Lung (tissue), 12 donors: Measurements from ENCODE around the gene ZC3H14. TPM values are rescaled to one million over a fixed set of nuclear protein-coding genes. Genes with fewer than 3 reads are reported as not detected.

Experiments
- ATAC-seq: fragments of 200-7000 bp; cut with Tn5 transposase; one replicate; pipeline ENCODE4 v1.9.1; 2020; ENCODE audit warnings: moderate number of reproducible peaks; ENCODE audit not compliant: insufficient read depth, low FRiP score
- DNase-seq, 3 donors: peaks; one replicate each; pipeline ENCODE4 v3.0.0-alpha.2; 2013 to 2017
- H3K27ac ChIP-seq, 2 donors: one replicate each; pipeline ENCODE4 v1.5.1; 2013; ENCODE audit warnings: mild to moderate bottlenecking in 2 of 2, moderate library complexity in 2 of 2, control low read depth in 1 of 2, inconsistent platforms in 1 of 2, low read depth in 1 of 2, low read length in 1 of 2
- H3K27me3 ChIP-seq, 3 donors: one replicate each; pipeline ENCODE4 v1.5.1; 2013; ENCODE audit warnings: low read length in 2 of 3; ENCODE audit not compliant: control insufficient read depth in 3 of 3, insufficient read depth in 3 of 3
- H3K36me3 ChIP-seq, 4 donors: one replicate each; pipeline ENCODE4 v1.5.1; 2013; ENCODE audit warnings: low read length in 4 of 4, mild to moderate bottlenecking in 1 of 4, moderate library complexity in 1 of 4; ENCODE audit not compliant: control insufficient read depth in 4 of 4, insufficient read depth in 4 of 4
- H3K4me1 ChIP-seq, 5 donors: one replicate each; pipeline ENCODE4 v1.5.1; 2013; ENCODE audit warnings: low read length in 5 of 5, mild to moderate bottlenecking in 2 of 5, moderate library complexity in 1 of 5; ENCODE audit not compliant: control insufficient read depth in 5 of 5, insufficient read depth in 5 of 5
- H3K4me3 ChIP-seq: one replicate; pipeline ENCODE4 v1.5.1; 2013; ENCODE audit warnings: mild to moderate bottlenecking, control low read depth, moderate library complexity
- H3K9ac ChIP-seq, 2 donors: one replicate each; pipeline ENCODE4 v1.5.1; 2013; ENCODE audit warnings: low read length in 2 of 2, control low read depth in 1 of 2; ENCODE audit not compliant: insufficient read depth in 1 of 2
- H3K9me3 ChIP-seq, 4 donors: one replicate each; pipeline ENCODE4 v1.5.1; 2013; ENCODE audit warnings: low read length in 3 of 4, mild to moderate bottlenecking in 1 of 4, moderate library complexity in 1 of 4; ENCODE audit not compliant: control insufficient read depth in 4 of 4, insufficient read depth in 3 of 4
- WGBS, 2 donors: extraction: QIAGEN DNeasy Blood & Tissue Kit; methylation state at CpG; one replicate each; pipeline ENCODE4 v1.1.7; 2013; 5-methylcytosine and 5-hydroxymethylcytosine counted together
- polyA plus RNA-seq, 2 donors: library from polyadenylated mRNA; stranded (reverse); fragments of 200-250 nt; gene quantifications; one replicate each; pipeline ENCODE4 v1.2.1, GENCODE V29; 2013
- total RNA-seq, 2 donors: library from RNA; depleted of rRNA in 1 of 2; stranded (reverse); fragments of >200 nt in 1 of 2; gene quantifications; one replicate each; pipeline ENCODE4 v1.2.1, GENCODE V29; 2014 to 2021
- TF ChIP-seq, protein P1 (sequence below): IDR thresholded peaks from 2 replicates; pipeline ENCODE4 v1.5.1; 2012; ENCODE audit warnings: mild to moderate bottlenecking; ENCODE audit errors: control extremely low read depth, extremely low read depth
- donor health status: control.
- donor health status: control.
- donor health status: Bipolar disorder and iron deficiency.
- donor health status: healthy.
- donor health status: DM: yes; HTN: yes; CAD: no.

ZC3H14 gene
- total and polyA plus RNA-seq, 4 donors: 21.9 to 79.7 (median 36.3) TPM

DNA sequence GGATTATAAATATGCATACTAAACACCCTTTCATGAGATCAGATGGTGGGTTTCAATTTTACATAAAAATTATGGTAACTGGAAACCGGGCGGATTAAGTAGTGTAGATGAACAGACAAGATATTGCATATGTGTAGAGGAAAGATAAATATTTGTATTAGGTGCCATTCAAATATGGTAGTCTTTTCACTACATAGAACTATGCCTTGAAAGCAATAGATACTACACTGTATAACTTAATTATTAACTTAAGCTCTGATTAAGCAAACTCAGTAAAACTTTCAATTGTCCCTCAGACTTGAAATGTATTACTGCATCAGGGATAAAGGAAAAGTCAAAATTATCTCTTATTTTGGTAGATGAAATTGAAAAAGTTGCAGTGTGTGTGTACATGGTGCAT lies 10.0 kb upstream of the ZC3H14 start:
- no peak overlapping the region for H3K4me3 ChIP-seq
- WGBS, 2 donors: 57 to 65% methylated on average over 2 of the region's 2 CpGs
- no peak overlapping the region for H3K9ac ChIP-seq
- no peak for ATAC-seq
- H3K27me3 ChIP-seq: no peaks in the 10 kb centered on the region
- H3K4me1 ChIP-seq: peaks cover 1 to 35% (median 6%) of the 10 kb centered on the region in 5 donors
- no peak for DNase-seq
- TF ChIP-seq, protein P1, sequence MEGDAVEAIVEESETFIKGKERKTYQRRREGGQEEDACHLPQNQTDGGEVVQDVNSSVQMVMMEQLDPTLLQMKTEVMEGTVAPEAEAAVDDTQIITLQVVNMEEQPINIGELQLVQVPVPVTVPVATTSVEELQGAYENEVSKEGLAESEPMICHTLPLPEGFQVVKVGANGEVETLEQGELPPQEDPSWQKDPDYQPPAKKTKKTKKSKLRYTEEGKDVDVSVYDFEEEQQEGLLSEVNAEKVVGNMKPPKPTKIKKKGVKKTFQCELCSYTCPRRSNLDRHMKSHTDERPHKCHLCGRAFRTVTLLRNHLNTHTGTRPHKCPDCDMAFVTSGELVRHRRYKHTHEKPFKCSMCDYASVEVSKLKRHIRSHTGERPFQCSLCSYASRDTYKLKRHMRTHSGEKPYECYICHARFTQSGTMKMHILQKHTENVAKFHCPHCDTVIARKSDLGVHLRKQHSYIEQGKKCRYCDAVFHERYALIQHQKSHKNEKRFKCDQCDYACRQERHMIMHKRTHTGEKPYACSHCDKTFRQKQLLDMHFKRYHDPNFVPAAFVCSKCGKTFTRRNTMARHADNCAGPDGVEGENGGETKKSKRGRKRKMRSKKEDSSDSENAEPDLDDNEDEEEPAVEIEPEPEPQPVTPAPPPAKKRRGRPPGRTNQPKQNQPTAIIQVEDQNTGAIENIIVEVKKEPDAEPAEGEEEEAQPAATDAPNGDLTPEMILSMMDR: no peak
- peaks cover 4 to 12% (median 9%) of the 10 kb centered on the region in 4 donors for H3K36me3 ChIP-seq
- H3K9me3 ChIP-seq: no peaks in the 10 kb centered on the region
- H3K27ac ChIP-seq: no peak overlapping the region

DNA sequence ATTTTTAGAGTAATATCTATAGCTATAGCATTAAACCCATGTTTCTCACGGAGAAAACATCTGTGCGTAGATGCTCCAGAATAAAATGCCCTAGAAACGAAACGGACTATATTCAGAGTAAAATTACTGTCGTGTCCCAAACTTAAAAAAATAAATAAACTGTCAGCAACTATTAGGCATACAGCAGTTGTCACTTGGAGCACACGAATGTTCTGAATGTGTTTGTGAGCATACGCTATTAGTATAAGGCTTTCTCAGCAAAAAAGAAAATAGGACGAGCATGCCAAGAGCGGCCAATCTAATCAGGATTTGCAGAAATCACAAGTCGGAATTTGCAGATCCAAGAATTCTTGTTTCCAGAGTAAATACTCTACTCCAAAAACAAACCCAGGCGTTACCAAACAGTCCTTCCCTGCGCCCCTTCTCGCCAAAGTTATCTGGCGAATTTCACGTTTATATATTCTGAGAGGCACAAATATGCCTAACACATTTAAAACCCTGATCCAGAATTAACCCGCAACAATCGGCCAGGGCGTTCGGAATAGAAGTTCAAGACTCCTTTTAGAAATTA lies 8.9 kb upstream of the ZC3H14 start:
- WGBS, 2 donors: 4 to 6% methylated on average over 19 of the region's 19 CpGs
- DNase-seq: peak; percentile 52 to 86 (median 85)
- Histone ChIP-seq H3K27ac (peak overlapping the region; percentile 74 to 100), H3K27me3 (no peaks in the 10 kb centered on the region), H3K4me1 (peaks cover 1 to 35% (median 6%) of the 10 kb centered on the region in 5 donors), H3K9me3 (no peaks in the 10 kb centered on the region), H3K9ac (peak overlapping the region; percentile 83 to 97), H3K4me3 (peak overlapping the region; percentile 53), H3K36me3 (peaks cover 0 to 2% (median under 1%) of the 10 kb centered on the region in 4 donors)
- TF ChIP-seq, protein P1: no peak
- ATAC-seq: no peak

DNA sequence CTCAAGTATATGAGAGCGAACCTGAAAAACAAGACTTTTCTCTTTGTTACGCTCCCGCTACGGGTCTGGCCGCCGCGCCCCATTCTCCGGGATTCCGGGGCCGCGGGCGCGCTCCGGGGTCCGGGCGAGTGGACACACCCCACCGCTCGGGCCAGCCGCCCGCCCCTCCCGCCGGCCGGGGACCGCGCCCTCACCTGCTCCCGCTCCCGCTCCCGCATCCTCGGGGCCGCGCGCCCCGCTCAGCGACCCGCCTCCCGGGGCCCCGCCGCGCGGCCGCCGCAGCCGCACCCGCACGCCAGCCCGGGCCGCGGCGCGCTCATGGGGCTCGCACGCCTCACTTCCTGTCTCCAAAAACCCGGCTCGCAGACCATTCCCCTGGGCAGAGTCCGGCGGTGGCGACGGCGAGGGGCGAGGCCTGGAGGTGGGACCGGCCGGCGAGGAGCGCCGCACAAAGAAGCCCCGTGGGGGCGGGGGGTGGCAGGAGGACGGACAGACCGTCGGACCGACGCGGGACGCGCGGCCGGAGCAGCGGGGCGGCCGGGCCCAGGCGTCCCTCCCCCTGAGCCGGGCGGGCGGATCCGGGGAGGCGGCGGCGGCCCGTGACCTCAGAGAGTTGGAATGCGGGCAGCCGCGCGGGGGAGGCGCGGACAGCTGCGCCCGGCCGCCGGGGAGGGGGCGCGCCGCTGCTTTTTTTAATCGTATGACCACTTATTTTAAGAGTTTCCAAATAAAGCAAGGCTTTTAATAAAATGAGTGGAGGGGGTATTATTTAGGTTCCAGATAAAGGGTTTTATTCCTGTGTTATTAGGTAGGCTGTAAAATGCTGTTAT lies 8.2 kb upstream of the ZC3H14 start, which contains the start of gene PTPN21:
Gene PTPN21, minus strand, starts transcription at position 551 of the 830 bp plus-strand sequence. CDS start 4,590 bp downstream, outside the sequence.
- peak within 1 kb of the TSS; percentile 83 to 97 for H3K9ac ChIP-seq
- TF ChIP-seq, protein P1: no peak
- no peaks in the 10 kb centered on the region for H3K36me3 ChIP-seq
- no peaks in the 10 kb centered on the region for H3K27me3 ChIP-seq
- no peaks in the 10 kb centered on the region for H3K9me3 ChIP-seq
- DNase-seq (peak; percentile 80 to 84 (median 84)), ATAC-seq (peak; percentile 89)
- WGBS, 2 donors: 1% methylated on average over 71 to 103 of the region's 103 CpGs
- peak within 1 kb of the TSS; percentile 53 for H3K4me3 ChIP-seq
- H3K4me1 ChIP-seq: peaks cover 1 to 35% (median 6%) of the 10 kb centered on the region in 5 donors
- peak within 1 kb of the TSS; percentile 74 to 100 for H3K27ac ChIP-seq
